ENCODE data around the gene TNS2.
A peak's percentile ranks its signal among the peaks of the same experiment; 100 is the strongest.

The TNS2 gene, protein sequence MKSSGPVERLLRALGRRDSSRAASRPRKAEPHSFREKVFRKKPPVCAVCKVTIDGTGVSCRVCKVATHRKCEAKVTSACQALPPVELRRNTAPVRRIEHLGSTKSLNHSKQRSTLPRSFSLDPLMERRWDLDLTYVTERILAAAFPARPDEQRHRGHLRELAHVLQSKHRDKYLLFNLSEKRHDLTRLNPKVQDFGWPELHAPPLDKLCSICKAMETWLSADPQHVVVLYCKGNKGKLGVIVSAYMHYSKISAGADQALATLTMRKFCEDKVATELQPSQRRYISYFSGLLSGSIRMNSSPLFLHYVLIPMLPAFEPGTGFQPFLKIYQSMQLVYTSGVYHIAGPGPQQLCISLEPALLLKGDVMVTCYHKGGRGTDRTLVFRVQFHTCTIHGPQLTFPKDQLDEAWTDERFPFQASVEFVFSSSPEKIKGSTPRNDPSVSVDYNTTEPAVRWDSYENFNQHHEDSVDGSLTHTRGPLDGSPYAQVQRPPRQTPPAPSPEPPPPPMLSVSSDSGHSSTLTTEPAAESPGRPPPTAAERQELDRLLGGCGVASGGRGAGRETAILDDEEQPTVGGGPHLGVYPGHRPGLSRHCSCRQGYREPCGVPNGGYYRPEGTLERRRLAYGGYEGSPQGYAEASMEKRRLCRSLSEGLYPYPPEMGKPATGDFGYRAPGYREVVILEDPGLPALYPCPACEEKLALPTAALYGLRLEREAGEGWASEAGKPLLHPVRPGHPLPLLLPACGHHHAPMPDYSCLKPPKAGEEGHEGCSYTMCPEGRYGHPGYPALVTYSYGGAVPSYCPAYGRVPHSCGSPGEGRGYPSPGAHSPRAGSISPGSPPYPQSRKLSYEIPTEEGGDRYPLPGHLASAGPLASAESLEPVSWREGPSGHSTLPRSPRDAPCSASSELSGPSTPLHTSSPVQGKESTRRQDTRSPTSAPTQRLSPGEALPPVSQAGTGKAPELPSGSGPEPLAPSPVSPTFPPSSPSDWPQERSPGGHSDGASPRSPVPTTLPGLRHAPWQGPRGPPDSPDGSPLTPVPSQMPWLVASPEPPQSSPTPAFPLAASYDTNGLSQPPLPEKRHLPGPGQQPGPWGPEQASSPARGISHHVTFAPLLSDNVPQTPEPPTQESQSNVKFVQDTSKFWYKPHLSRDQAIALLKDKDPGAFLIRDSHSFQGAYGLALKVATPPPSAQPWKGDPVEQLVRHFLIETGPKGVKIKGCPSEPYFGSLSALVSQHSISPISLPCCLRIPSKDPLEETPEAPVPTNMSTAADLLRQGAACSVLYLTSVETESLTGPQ (N-terminal part only)

DNA sequence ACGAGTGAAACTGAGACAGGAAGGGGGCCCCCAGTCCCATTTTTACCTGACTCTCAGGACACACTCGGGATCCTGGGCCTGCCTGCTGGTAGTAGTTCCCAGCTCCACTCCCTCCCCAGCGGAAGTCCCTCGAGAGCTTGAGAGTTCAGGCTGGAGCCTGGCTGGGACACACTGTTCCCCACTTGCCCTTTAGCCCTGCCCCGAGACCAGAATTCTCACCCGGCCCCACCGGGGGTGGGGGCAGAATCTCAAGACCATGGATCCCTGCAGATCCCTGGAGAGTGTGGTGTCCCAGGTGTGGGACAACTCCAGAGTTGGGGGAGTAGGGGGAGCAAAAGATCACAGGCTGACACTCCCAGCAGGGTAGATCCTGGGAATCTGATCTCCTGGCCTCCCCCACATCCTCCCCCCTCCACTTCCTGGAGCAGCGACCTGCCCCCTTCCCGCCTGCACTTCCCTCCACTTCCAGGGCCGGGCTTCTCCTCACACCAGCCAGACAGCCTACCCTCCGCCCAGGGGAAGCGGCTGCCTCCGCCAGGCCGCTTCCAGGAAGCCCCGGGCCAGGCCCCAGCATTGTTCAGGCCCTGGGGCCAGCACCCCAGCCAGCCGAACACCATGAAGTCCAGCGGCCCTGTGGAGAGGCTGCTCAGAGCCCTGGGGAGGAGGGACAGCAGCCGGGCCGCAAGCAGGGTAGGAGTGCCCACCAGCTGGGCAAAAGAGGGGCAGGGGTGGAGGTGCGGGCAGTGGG, at the start of gene TNS2:
TNS2 (plus strand) TSS at position 495 of the 748 bp plus-strand sequence; CDS start at position 616, 121 bp downstream.
- peak within 1 kb of the TSS; percentile 95 for H3K27ac ChIP-seq
- TF ChIP-seq, protein P1, sequence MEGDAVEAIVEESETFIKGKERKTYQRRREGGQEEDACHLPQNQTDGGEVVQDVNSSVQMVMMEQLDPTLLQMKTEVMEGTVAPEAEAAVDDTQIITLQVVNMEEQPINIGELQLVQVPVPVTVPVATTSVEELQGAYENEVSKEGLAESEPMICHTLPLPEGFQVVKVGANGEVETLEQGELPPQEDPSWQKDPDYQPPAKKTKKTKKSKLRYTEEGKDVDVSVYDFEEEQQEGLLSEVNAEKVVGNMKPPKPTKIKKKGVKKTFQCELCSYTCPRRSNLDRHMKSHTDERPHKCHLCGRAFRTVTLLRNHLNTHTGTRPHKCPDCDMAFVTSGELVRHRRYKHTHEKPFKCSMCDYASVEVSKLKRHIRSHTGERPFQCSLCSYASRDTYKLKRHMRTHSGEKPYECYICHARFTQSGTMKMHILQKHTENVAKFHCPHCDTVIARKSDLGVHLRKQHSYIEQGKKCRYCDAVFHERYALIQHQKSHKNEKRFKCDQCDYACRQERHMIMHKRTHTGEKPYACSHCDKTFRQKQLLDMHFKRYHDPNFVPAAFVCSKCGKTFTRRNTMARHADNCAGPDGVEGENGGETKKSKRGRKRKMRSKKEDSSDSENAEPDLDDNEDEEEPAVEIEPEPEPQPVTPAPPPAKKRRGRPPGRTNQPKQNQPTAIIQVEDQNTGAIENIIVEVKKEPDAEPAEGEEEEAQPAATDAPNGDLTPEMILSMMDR (conservative IDR thresholded peaks at IDR 0.05), result no peak

DNA sequence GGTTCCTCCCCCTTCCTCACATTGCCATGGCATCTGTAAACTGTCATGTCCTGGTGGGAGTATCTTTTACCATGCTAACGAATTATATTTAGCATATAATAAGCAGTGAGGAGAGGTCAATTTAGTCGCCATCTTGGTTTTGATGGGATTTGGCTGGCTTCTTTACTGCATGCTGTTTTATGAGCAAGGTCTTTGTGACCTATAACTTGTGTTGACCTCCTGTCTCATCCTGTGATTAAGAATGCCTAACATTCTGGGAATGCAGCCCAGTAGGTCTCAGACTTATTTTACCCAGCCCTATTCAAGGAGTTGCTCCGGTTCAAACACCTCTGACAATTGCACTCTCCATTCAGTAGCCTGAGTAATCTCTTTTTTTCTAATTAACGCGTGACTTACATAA, 45.7 kb upstream of the TNS2 start:
- H3K27ac ChIP-seq, result peak overlapping the region; percentile 100; the same call in 1 of the 2 replicates
- TF ChIP-seq, protein P1 (conservative IDR thresholded peaks at IDR 0.05), result no peak

DNA sequence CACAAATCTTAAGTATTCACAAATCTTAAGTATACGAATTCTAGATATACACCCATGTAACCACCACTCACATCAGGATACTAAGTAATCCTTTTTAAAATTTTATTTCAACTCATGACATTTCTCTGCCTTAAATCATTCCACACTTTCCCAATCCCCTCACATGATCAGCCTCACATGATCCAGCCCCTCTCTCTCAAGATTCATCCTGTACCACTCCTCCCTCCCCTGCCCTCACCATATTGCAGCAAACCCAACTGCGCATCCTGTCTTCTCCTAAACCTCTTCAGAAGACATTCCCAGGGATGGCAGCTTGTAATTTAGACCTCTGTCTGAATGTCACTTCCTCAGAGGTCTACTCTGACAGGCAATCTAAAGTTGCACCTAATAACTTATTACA, 45.3 kb upstream of the TNS2 start:
- TF ChIP-seq, protein P1 (conservative IDR thresholded peaks at IDR 0.05), result no peak
- H3K27ac ChIP-seq, result peak overlapping the region; percentile 100

DNA sequence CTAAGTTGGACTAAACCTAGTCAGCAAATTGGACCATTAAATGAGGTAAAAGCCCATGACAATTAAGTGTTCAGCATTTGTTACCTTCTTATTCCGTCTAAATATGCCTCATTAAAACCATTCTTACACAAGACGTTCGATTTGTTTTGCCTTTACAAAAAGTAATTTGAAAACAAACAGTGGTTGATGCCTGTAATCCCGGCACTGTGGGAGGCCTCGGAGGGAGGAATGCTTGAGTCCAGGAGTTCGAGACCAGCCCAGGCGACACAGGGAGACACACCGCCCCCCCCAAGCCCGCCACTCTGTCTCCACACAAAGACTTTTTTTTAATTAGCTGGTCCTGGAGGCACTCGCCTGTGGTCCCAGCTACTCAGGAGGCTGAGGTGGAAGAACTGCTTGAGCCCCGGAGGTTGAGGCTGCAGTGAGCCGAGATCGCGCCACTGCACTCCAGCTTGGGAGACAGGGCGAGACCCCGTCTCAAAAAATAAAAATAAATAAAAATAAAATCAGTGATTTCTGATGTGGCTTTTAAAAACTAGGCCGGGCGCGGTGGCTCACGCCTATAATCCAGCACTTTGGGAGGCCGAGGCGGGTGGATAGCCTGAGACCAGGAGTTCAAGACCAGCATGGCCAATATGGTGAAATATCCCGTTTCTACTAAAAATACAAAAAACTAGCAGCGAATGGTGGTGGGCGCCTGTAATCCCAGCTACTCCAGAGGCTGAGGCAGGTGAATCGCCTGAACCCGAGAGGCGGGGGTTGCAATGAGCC, 44.5 kb upstream of the TNS2 start:
- H3K27ac ChIP-seq, result peak overlapping the region; percentile 100
- TF ChIP-seq, protein P1 (conservative IDR thresholded peaks at IDR 0.05), result no peak

DNA sequence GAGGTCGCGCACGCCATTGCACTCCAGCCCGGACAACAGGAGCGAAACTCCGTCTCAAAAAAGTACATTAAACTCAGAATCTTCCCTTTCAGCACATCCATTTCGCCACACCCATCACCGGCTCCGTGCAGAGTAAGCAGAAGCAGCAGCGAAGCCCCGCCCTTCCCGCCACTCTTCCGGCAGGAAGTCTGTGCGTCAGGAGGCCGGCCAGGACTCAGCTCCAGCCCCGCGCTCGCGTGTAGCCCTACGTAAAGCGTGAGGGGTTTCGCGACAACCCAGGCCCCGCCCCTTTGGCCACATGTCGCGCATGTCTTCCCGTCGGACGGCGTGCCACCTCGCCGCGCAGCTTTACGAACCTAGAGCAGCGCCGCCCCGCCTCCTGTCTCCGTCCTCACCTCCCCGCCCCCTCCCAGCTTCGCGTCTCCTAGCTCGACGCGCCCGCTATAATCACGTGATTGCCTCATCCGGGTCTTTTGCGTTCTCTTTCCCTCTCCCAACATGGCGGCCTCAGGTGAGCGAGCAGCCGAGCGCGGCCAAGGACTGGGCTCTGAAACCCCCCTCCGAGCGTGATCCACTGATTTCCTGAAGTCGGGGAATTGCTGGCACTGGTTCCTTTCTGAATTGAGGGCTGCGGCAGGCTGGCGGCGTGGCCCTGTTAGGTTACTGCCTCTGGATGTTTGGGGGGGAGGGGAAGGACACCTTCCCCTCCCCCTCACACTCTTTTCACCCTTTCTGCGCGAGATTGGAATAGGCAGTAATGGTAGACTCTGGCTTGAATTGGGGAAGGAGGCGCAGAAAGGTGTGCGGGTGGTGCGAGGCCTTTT, 43.7 kb upstream of the TNS2 start, which contains the start of gene EIF4B:
EIF4B (plus strand) TSS at position 471 of the 824 bp plus-strand sequence; CDS start at position 499, 28 bp downstream.
- peak within 1 kb of the TSS; percentile 100 for H3K27ac ChIP-seq
- TF ChIP-seq, protein P1 (conservative IDR thresholded peaks at IDR 0.05), result no peak
